NT2/D1 (cell line): ENCODE data around the gene MYRFL.

Experiments
- SUZ12 ChIP-seq: IDR thresholded peaks from 2 replicates; pipeline ENCODE4 v1.6.1; 2011; ENCODE audit not compliant: insufficient read length, insufficient read depth; ENCODE audit errors: extremely low read depth
- YY1 ChIP-seq: IDR thresholded peaks from 2 replicates; pipeline ENCODE4 v1.6.1; 2011; ENCODE audit not compliant: insufficient read length, insufficient read depth
- ZNF274 ChIP-seq: IDR thresholded peaks from 2 replicates; pipeline ENCODE4 v1.6.1; 2011; ENCODE audit warnings: mild to moderate bottlenecking, low read depth, low read length

DNA sequence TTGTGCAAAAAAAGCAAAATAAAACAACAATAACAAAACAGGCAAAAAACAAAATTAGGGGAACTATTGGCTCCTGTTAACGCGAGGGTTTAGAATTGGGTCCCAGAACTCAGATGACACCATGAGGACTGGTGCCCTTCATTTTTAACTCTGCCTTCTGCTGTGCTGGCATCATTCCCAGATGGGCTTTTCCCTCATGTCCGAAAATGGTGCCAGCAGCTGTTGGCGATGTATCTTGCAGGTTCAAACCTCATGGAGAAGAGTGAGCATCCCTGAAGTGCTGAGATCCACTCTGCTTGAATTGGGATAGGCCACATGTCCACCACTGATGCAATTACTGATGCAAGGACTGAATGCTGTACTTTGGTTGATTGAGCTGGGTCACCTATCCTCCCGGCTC lies 61.1 kb downstream of the MYRFL start:
- TF ChIP-seq SUZ12 (no peak), ZNF274 (no peak), YY1 (no peak)
